SJSA1 (cell line): Measurements from ENCODE around the gene STRIP1. TPM values are rescaled to one million over a fixed set of nuclear protein-coding genes. Genes with fewer than 3 reads are reported as not detected.

Experiments used
- DNase-seq, 2 experiments: peaks; one replicate each; pipeline ENCODE4 v3.0.0-alpha.2; 2015 to 2020; ENCODE audit warnings: low spot score in 2 of 2, low read depth in 1 of 2
- H3K27ac ChIP-seq: fragments of 250-450 bp; sonication (Bioruptor Pico); 2 replicates; pipeline ENCODE4 v1.5.1; 2020; ENCODE audit warnings: mild to moderate bottlenecking, moderate library complexity
- H3K27me3 ChIP-seq: fragments of 250-450 bp; sonication (Bioruptor Pico); replicated peaks from 2 replicates; pipeline ENCODE4 v1.5.1; 2020; ENCODE audit warnings: mild to moderate bottlenecking, moderate library complexity
- H3K36me3 ChIP-seq: fragments of 250-450 bp; sonication (Bioruptor Pico); 2 replicates; pipeline ENCODE4 v1.5.1; 2020; ENCODE audit warnings: mild to moderate bottlenecking
- H3K4me1 ChIP-seq: fragments of 250-450 bp; sonication (Bioruptor Pico); replicated peaks from 2 replicates; pipeline ENCODE4 v1.6.1; 2021; ENCODE audit warnings: mild to moderate bottlenecking
- H3K4me3 ChIP-seq: fragments of 250-450 bp; sonication (Bioruptor Pico); 2 replicates; pipeline ENCODE4 v1.5.1; 2020; ENCODE audit warnings: mild to moderate bottlenecking
- H3K9me3 ChIP-seq: fragments of 250-450 bp; sonication (Bioruptor Pico); replicated peaks from 2 replicates; pipeline ENCODE4 v1.5.1; 2020; ENCODE audit warnings: mild to moderate bottlenecking
- total RNA-seq: library from RNA; depleted of rRNA; stranded (reverse); fragments of >200 nt; shearing (Covaris generic); gene quantifications from 2 replicates; pipeline ENCODE4 v1.2.3, GENCODE V29; 2014; rRNA removed

STRIP1 gene
- total RNA-seq, 1 experiment from 2014 or later: 31.6 TPM

DNA sequence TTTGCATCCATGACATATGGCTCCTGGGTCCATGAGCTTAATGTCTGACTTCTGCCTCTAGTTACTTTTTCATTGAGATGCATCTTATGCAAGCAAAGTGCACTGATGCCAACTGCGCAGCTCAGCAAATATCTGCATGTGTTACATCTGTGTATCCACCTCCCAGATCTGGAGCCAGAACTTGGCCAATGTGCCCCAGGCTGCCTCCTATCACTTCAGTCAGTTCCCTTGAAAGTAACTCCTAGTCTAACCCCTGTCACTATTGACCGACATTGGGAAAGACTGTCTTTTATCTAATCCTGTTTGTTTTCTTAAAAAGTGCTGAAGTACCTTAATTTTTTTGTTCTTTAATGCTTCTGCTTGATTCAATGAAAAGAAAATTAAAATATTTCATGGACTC, 58.6 kb downstream of the STRIP1 start:
- Histone ChIP-seq H3K27ac (no peak overlapping the region), H3K36me3 (no peaks in the 10 kb centered on the region), H3K9me3 (no peaks in the 10 kb centered on the region), H3K4me1 (no peaks in the 10 kb centered on the region), H3K4me3 (no peak overlapping the region), H3K27me3 (0 out of 2 replicates have a peak, but pooled peaks cover 10% of the 10 kb centered on the region)
- DNase-seq: no peak

DNA sequence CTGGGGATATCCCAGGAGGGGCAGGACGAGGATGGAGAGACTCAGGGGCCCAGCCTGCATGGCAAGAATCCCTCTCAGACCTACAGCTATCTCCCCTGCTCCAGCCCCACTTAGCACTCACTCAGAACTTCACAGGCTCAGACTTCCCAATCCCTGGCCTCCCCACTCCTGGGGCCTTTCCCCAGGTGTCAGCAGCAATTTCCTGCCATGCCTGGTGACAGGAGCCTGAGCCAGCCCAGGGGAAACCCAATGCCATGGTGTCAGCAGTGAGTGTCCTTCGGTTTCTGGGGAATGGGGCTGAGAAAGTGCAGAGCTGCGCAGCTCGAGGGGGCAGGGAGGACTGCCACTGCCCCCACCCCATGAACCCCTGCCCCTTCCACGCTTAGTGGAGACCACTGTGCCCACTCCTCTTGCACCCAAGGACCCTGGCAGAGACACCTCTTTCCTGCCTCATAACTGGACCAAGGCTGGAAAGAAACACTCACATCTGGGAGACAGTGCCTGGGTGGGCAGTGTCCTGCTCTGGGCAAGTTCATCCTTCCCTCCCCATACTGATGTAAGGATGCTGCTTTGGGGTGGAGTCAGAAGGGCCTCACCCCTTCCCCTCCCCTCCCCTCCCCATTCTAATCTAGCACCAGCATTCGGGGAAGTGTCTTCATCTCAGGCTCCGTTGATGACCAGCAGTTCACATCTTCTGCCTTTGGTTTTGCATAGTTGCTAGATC, 60.7 kb downstream of the STRIP1 start:
- Histone ChIP-seq H3K36me3 (no peaks in the 10 kb centered on the region), H3K27ac (no peak overlapping the region), H3K4me3 (no peak overlapping the region), H3K4me1 (no peaks in the 10 kb centered on the region), H3K9me3 (no peaks in the 10 kb centered on the region), H3K27me3 (0 out of 2 replicates have a peak, but pooled peaks cover 7% of the 10 kb centered on the region)
- DNase-seq: no peak

DNA sequence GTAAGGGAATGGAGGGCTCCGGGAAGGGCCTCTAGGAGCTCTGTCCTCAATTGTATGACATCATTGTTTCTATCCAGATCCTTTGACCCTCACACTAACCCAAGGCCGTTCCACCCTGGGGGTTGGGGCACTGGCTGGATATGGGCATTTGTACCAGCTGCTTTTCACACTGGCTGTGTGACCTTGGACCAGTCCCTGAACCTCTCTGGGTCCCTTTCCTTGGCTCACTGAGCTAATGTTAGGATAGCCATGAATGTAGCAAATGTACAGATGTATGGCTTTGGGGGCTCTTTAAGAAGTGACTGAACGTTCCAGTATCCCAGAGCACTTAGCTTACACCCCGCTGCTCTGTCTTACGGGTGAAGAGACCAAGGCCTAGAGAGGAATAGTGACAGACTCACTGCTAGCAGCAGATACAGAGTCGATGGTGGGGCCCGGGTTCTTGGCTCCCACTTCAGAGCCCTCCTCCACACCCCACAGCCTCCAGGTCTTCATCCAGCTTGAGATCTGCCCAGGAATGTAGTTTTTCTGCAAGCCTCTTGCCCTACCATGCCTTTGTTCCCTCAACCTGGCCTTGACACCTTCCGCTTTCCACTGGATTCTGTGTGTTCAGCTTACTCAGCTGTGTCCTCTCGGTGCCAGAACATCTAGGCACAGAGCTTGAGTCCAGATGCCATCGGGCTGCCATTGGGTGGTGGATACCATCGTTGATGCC, 63.2 kb downstream of the STRIP1 start:
- no peak for DNase-seq
- 0 out of 2 replicates have a peak, but pooled peaks cover 4% of the 10 kb centered on the region for H3K27me3 ChIP-seq
- no peaks in the 10 kb centered on the region for H3K9me3 ChIP-seq
- H3K4me3 ChIP-seq: no peak overlapping the region
- H3K4me1 ChIP-seq: 0 out of 2 replicates have a peak, but pooled peaks cover 4% of the 10 kb centered on the region
- no peaks in the 10 kb centered on the region for H3K36me3 ChIP-seq
- no peak overlapping the region for H3K27ac ChIP-seq

DNA sequence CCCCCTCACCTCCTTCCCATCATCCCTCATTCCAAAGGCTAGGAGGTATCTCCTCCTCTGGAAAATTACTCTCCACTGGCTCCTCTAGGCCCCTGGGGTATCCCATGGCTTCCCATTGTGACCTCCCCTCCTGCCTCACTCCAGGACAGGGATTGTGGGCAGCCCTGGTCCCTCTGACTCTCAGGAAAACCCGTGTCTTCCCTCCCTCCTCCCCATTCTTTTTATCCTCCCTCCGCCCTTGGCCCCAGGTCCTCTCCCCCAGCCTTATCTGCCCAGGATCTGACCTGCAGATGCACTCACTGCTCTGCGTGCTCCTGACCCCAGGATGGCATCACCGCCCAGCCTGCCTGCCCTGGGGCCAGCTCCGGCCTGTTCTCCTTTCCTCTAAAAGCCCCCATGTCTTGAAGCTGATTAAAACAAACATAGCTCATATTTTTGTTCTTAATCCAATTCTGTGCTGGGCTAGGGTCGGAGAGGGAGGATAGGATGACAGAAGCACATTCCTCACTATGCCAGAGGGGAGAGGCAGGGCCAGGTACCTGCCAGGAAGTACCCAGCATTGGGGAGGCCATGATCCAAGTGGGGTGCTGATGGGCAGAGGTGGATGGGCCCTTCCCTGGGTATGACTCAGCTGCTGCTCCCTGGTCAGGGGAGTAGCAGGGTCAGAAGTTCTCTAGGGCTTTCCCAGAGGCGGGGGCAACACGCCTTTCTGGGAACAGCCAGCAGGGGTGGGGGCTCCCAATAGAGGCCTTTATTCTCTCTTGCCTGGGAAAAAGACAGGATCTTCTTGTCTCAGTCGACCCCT, 64.0 kb downstream of the STRIP1 start:
- Histone ChIP-seq H3K4me1 (0 out of 2 replicates have a peak, but pooled peaks cover 4% of the 10 kb centered on the region), H3K27ac (no peak overlapping the region)

DNA sequence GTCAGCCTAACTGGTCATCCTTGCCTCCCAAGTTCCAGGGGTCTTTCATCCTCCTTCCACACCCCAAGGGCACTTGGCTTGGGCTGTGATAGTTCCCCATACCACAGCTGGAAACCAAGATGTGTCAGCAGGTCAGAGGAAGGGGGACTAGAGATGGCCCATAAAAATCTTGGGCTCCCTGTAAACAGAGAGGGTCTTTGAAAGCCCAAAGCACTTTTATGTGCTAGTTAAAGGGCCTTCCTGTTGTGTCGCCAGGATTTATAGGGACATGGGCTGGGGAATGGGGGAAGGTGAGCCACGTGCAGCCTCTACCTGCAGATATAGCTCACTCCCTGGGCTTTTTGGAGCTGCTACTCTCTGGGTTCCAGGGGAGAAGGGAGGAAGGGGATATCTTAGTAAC, 65.9 kb downstream of the STRIP1 start:
- H3K36me3 ChIP-seq: no peaks in the 10 kb centered on the region
- H3K27ac ChIP-seq: no peak overlapping the region
- H3K9me3 ChIP-seq: no peaks in the 10 kb centered on the region
- no peaks in the 10 kb centered on the region for H3K27me3 ChIP-seq
- no peak overlapping the region for H3K4me3 ChIP-seq
- DNase-seq: no peak
- H3K4me1 ChIP-seq: 0 out of 2 replicates have a peak, but pooled peaks cover 4% of the 10 kb centered on the region

More for the DNA sequence above, 64.0 kb downstream of the STRIP1 start:
- Histone ChIP-seq H3K27me3 (no peaks in the 10 kb centered on the region), H3K9me3 (no peaks in the 10 kb centered on the region), H3K4me3 (no peak overlapping the region), H3K36me3 (no peaks in the 10 kb centered on the region)
- DNase-seq: no peak

DNA sequence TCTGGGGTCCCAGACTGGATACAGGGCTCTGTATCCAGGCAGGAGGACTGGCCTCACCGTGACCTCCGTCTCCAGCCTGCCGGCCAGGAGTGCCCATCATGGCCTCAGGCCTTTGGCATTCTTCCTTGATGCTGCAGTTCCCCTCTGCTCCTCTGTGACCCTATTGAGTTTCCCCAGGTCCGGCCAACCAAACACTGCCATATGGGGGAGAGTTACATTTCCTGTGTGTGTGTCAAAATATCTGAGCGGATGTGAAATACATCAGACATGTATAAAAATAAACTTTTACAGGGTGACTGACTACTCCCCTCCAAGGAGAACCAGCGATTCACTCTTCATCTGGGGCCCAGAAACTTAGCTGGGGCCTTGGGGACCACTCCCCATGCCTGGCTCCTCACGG, 67.7 kb downstream of the STRIP1 start:
- no peak for DNase-seq
- H3K4me3 ChIP-seq: no peak overlapping the region
- no peak overlapping the region for H3K27ac ChIP-seq
- 0 out of 2 replicates have a peak, but pooled peaks cover 4% of the 10 kb centered on the region for H3K4me1 ChIP-seq
- no peaks in the 10 kb centered on the region for H3K36me3 ChIP-seq
- H3K27me3 ChIP-seq: no peaks in the 10 kb centered on the region
- no peaks in the 10 kb centered on the region for H3K9me3 ChIP-seq

Other genes starting within 250 kb of the STRIP1 start
- gene CSF1, start 123.8 kb upstream of the STRIP1 start, total RNA-seq: 43.8 and 68.9 TPM in 2 replicates
- 28.9 and 44.9 TPM in 2 replicates for gene AHCYL1, start 49.9 kb upstream of the STRIP1 start, total RNA-seq
- gene ALX3, start 36.0 kb downstream of the STRIP1 start, total RNA-seq: not detected in 2 replicates
- not detected in 2 replicates for gene UBL4B, start 77.8 kb downstream of the STRIP1 start, total RNA-seq
- gene SLC6A17, start 115.9 kb downstream of the STRIP1 start, total RNA-seq: 1.0 and 2.1 TPM in 2 replicates
- gene KCNC4, start 175.7 kb downstream of the STRIP1 start, total RNA-seq: 0.26 and 1.2 TPM in 2 replicates